ENCODE data around the gene KCNA3. TPM values are rescaled to one million over a fixed set of nuclear protein-coding genes. Genes with fewer than 3 reads are reported as not detected.

KCNA3 gene
- not detected in 2 replicates for total RNA-seq

DNA sequence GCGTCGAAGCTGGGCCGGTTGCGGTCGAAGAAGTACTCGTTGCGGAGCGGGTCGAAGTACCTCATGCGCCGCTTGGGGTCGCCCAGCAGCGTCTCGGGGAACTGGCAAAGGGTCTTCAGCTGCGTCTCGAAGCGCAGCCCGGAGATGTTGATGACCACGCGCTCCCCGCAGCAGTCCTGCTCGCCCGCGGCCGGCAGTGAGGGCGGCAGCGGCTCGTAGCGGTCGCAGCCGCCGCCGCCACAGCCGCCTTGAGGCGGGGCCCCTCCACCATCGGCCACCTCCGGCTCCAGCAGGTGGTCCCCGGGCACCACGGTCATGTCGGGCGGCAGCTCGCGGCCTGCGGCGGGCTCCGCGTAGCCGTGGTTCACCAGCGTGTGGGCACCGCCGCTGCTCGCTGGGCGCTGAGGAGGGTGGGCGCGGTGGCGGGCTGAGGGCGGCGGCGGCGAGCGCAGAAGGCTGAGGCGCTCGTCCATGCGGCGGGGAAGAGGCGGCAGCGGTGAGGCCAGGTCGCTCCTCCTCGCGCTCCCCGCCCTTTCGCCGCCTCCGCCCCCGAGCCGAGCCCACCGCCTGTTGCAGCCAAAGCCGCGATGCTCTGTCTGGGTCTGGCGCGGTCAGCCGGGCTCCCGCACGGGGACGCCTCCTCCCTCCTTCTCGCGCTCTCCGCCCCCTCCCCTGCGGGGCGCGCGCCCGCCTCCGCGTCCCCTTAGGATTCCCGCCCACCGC lies at the start of gene KCNA3:
KCNA3 (minus strand) TSS at position 604 of the 723 bp plus-strand sequence; CDS start at position 473, 131 bp downstream.
- no peak for DNase-seq (ENCODE audit: low read depth in 2 of 2)

DNA sequence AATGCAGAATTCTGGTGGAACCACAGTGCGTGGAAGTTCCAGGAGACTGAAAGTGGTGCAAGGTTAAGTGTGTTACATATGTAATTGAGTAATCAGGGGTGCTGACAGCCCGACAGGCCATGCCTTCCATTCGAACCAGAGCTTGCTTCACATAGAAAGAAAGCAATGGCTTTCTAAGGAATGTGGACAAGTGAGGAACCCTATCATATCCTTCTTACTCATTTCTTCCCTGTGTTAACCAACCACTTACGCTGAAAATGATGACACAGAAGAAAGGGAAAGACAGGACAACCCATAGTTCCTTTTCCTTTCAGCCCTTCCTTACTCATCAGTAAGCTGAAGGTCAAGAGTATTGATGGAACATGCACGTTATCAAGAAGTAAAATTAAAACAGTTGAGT lies 48.1 kb upstream of the KCNA3 start:
- DNase-seq (ENCODE audit: low read depth in 2 of 2): no peak

DNA sequence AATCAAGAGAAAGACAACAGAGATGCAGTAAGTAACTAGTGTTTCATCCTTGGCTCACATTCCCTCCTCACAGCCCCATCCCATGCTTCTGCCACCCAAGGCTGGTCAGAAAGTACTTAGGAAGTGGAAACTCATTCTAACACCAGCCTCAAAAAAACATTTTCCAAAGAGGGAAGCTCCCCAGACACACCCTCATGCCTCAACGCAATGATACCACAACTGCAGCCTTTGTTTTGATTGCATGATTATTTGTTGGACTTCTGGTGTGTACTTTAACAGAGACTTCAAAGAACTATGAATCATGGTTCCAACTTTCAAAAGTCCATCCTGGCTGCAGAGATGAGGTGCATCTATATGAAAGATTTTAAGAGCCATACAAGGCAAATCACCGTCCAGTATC lies 45.2 kb upstream of the KCNA3 start:
- DNase-seq (ENCODE audit: low read depth in 2 of 2): no peak

DNA sequence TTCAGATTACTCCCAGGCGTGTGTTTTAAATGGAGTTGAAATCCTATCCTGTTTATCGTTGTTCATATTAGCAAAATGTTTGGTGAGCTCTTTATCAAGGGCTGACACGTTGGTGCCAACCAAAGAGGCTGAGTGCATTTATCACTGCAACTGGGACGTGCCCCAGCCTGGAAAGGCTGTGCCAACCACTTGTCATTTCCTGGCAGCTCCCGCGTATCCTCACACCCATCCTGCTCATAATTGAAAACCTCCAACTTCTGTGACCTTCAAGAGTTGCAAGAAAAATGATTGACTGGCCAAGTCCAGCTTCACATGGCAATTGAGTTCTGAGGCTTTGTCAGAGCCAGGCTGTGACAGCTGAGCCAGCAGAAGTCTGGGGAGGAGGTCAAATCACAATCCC lies 43.7 kb upstream of the KCNA3 start:
- no peak for DNase-seq (ENCODE audit: low read depth in 2 of 2)

DNA sequence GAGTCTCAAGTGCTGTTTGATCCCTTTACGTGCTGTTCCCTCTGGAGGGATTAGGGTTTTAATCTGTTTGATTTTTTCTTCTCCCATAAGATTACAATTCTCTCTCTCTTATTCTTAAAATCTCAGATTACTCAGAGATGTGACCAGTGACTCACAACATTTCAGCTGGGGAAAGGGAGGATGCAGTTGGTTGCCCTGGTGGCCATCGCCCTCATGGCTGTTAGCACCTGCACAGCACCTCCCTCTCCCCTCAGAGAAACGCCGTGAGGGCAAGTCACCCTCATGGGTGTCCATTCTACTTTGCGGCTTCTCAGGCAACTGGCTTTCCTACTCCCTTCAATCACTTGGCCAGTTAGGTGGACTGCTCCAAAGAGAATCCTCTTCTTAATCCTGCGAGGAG lies 42.4 kb upstream of the KCNA3 start:
- no peak for DNase-seq (ENCODE audit: low read depth in 2 of 2)

DNA sequence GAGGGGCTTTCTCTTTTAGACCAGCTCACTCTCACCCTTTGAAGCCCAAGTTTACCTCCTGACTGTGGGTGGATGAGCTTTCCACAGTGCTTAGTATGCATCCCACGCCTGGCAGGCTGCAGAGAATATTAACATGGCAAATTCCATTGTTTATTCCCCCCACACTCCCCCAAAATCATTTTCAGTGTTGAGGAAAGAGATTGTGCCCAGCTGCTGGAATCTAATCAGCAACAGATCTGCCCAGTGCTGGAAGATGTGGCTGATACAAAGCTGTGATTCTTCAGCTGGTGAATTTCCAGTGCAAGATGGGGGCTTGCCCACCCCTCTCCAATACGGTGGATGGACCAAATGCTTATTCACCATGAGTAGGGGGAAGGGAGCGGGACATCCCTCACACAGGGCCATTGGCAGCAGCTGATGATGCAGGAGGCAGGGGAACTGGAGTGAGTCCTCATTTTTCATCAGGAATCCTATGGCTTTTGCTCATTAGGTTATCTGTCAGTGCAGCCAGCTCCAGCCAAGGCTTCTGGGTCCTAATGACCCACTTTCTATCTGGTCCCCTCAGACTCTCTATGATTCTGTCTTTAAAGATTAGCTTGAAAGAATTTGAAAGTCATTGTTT lies 39.7 kb upstream of the KCNA3 start:
- DNase-seq (ENCODE audit: low read depth in 2 of 2): no peak

DNA sequence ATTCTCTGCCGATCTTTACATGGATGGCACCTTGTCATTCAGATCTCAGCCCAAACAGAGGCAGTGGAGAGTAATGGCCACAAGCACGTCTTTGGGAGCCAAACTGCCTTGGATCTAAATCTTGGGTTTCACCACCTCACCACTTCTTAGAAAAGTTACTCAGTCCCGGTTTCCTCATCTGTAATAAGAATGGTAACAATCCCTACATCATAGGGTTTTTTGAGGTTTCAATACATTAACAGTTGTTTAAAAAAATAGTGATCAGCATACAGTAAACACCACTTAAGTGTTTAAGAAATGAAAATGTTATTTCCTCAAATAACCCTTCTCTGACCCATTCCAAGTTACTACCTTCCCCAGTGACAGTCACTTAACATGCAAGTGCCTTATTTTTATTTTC lies 38.5 kb upstream of the KCNA3 start:
- DNase-seq (ENCODE audit: low read depth in 2 of 2): no peak

DNA sequence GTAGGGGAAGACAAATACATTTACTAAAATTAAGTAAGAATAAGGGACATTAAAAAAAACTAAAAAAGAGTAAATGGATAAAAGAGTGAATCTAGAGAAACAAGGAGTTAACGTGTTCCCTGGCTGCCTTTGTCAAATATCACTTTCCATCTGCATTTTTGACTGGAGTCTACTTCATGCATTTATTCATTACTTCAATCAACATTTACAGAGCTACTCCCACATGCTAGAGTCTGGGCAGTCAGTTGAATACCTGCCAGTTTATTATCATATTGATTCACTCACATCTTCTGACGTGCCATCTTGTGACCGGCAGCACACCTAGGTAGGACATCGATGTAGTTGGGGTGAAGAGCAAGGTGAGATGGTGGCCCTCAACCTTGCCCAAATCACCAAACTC lies 35.6 kb upstream of the KCNA3 start:
- no peak for DNase-seq (ENCODE audit: low read depth in 2 of 2)

DNA sequence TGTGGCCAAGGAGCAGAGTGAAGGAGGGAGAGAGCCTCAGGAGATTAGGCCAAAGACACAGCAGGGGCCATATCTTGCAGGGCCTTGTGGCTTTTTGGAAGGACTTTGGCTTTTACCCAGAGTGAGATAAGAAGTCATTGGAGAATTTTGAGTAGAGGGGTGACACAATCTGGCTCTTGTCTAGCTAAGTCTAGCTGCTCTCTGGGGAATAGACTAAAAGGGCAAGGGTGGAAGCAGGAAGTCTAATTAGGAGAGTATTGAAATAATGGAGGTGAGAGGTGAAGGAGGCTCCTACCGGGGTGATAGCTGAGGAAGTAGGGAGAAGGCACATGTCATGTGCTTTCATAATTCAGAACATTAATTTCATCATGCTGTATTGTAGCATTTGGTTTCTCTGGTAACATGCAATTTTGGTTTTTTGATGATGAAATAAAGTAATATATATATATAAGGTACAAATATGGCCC lies 34.3 kb upstream of the KCNA3 start:
- DNase-seq (ENCODE audit: low read depth in 2 of 2): no peak

DNA sequence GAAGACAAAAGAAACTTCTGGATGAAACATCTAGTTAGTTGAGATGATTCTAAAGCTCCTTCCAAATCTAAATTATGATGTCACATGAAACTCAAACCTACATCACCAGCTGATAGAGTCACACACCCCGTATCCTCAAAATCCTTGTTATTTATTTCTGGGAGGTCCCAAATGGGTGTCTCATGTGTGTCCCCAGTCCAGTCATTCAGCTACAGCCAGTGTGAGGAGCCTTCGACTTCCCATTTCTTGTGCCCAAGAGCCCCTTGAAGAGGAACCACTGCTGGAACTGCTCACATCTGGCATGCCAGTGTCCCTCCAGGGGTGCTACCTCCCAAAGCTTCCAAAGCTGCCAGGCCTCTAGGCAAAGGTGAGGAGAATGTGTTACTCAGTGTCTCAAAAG lies 32.5 kb upstream of the KCNA3 start:
- no peak for DNase-seq (ENCODE audit: low read depth in 2 of 2)

DNA sequence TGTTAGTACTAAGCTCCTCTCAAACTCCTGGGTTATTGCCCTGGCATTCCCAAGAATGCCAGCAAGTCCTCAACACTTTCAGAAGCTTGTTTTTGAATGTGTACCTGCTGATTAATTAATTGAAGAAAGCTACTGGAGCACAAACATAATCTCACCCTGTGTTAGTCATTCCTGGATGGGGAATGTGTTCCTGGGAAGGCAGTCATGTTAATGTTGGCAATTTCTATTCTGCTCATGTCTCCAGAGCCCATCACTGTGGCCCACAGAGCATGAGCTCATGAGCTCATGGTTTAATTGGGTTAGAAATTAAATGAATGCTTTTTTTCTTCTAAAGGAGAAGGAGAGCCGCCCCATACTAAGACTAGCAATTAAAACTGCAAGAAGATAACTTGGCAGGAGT lies 31.9 kb upstream of the KCNA3 start:
- no peak for DNase-seq (ENCODE audit: low read depth in 2 of 2)

DNA sequence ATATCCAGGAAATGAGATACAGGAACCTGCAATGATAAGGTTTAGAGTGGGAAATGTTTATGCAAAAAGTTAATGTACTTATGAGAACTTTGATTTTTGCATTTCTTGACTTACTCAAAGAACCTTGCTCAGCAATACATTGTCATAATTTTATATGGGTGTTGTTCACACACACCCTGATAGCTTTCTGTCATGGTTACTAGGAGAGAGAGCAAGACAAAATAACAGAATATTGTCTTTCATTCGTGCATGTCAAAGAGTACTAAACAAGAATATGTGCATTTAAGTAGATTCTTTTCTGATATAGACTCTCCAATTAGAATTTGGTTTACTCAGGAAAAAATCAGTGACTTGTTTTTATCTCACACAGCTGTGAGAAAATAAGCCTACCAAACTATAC lies 27.5 kb upstream of the KCNA3 start:
- DNase-seq (ENCODE audit: low read depth in 2 of 2): no peak

DNA sequence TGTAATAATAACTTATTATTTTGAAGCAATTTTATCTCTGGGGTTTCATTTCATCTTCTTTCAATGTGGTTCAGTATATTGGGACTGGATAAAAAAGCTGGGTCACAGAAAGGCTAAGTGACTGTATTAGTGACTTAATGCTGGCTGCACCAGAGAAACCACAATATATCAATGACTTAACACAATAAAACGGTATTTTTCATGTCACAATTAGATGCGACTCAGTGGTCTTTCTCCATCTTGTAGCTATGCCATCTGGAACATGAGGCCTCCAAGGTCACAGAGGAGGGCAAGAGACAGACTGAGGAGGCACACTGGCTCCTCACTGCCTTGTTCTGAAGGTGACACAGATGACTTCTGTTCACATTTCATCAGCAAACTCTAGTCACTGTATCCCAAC lies 26.0 kb upstream of the KCNA3 start:
- no peak for DNase-seq (ENCODE audit: low read depth in 2 of 2)

DNA sequence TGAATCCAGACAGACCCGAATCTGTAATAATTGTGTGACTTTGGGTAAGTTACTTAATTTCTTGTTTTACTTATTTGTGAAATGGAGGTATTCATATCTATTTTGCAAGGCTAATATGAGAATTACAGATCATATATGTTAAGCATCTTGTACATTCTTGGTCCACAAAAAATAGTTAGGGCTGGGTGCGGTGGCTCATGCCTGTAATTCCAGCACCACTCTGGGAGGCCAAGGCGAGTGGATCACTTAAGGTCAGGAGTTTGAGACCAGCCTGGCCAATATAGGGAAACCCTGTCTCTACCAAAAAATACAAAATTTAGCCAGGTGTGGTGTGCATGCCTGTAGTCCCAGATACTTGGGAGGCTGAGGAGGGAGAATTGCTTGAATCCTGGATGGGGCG lies 22.9 kb upstream of the KCNA3 start:
- DNase-seq (ENCODE audit: low read depth in 2 of 2): no peak

DNA sequence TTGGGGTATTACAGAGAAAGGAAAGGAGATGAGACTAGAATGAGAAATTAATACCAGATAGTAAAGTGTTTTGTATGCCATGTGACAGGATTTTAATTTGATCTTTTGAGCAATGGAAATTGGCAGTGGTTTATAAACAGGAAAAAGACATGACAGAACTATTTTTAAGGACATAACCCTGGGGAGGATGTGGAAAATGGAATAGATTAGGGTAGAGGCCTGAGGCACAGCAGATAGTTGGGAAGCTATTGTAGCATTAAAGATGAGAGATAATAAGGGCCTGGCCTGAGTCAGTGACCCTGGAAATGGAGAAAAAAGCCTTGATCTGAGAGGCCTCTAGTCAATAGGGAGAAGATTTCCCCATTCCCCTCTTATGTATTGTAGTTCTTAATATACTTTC lies 22.1 kb upstream of the KCNA3 start:
- DNase-seq (ENCODE audit: low read depth in 2 of 2): no peak

DNA sequence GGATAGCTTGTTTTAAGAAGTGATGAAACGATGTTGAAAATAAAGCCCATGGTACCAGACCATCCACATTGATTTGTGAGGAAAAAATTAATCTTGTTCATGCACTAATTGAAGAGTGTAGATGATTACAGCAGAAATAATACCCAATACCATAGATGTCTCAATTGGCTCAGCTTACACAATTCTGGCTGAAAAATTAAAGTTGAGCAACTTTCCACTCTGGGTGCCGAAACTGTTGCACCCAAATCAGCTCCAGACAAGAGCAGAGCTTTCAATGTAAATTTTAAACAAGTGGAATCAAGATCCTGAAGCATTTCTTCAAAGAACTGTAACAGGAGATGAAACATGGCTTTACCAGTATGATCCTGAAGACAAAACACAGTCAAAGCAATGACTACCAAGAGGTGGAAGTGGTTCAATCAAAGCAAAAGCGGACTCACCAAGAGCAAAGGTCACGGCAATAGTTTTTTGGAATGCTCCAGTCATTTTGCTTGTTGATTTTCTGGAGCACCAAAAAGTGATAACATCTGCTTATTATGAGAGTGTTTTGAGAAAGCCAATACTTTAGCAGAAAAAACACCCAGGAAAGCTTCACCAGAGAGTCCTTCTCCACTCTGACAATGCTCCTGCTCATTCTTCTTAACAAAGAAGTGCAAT lies 16.1 kb upstream of the KCNA3 start:
- no peak for DNase-seq (ENCODE audit: low read depth in 2 of 2)

DNA sequence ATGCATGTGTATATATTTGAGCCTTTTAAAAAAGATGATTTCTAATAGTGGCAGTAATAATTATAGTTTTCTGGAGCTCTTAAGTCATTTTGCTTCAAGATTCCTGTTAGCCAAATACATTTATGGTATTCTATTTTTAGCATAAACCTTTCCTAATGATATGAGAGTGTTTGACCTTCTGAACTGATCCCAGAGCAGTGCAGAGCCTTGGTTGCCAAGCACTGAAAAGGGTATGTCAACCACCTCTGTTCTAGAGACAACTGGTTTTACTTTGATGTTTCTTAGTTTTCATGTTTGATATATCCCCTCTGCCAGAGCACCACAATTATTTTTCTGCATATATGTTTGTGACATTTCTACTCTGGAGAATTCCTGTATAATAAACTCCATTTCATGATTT lies 15.1 kb upstream of the KCNA3 start:
- DNase-seq (ENCODE audit: low read depth in 2 of 2): no peak

DNA sequence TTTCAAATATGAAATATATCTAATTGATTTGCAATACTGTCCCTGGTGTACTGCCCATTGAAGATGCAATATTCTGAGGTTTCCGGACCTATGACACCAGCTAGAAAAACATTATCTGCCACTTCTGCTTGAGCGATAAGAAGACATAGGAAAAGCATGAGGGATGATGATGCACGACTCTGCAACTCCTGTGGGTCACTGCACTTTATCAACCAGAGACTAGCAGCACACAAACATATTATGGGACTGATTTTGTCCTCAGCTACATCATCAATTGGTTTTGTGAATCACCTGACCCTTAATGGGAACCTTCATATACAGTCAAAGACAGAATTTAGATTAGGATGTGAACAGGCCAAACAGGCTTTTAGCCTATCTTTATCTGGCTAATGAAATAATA lies 13.8 kb upstream of the KCNA3 start:
- no peak for DNase-seq (ENCODE audit: low read depth in 2 of 2)

DNA sequence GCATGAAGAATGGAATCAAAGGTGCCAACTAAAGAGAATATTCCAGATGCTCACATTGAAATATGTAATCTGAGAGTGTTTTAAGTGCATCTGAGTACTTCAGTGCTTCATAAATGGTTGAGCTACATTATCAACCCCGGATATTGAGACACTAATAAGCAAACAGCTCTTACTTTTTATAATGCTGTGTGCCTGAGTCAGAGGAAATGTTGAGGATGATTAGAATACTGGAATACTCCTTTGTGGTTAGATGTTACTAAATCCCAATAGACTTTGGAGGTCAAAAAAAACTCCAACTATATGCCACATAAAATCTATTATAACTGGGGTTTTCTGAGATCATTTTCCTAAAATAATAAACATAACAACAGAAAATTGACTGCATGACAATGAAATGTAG lies 12.5 kb upstream of the KCNA3 start:
- DNase-seq (ENCODE audit: low read depth in 2 of 2): no peak

DNA sequence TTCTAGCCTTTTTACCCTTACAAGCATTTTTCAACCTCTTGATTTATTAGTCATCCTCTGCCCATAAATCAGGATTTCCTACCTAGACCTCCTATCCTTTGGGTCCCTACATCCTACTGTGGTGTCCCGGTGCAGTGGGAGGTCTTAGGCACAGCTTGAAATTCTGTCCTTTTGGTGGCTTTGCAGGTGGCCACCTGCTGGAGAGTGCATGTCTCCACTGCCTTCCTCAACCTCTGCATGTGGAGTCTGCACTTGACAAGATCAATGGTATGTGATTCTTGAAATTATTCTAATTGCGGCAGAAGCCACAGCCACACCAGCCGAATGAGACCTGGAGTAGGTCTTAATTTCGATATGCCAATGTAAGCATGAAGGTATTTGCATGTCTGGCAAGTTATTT lies 11.4 kb upstream of the KCNA3 start:
- DNase-seq (ENCODE audit: low read depth in 2 of 2): no peak

DNA sequence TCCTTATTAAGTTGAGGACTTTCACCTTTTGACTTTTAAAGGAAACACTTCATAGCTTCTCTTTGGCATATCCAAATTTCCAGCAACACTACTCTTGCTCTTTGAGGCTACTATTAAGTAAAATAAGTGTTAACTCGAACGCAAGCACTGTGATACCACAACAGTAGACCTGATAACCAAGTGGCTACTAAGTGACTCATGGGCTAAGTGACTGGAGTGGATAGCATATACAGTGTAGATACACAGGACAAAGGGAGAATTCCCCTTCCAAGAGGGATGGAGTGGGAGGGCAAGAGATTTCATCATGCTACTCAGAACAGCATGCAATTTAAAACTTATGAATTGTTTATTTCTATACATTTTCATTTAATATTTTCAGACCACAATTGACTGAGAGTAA lies 9.8 kb upstream of the KCNA3 start:
- DNase-seq (ENCODE audit: low read depth in 2 of 2): no peak

DNA sequence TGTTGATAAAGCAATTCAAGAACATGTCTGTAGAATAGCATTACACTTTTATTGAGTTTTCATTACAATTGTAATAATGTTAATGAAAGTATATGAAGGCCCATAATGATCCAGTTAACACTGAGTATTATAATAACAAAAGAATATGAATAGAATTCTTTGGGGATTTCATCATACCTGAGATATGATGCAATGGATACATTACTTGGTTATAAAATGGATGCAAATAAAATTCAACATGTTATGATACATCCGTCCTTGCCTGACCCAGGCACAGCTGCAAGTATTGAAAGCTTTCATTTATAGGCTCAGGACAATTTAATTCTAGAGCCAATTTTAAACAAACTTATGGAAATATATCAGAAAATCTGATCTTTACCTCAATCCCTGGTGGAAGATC lies 8.2 kb upstream of the KCNA3 start:
- DNase-seq (ENCODE audit: low read depth in 2 of 2): no peak

Measured in lung microvascular endothelial cell (primary cell).